HG03103 (cell line): ENCODE measurements around the gene HINFP.
"Not testable (repeated sequence)": the region's sequence is repeated elsewhere in the genome, so short reads cannot be mapped to it uniquely, and the experiment has no call there.

Source experiments
- ATAC-seq: cut with Tn5 transposase; IDR thresholded peaks from one replicate; pipeline ENCODE4 v1.9.1; 2021; ENCODE audit warnings: low read depth; ENCODE audit not compliant: unreplicated experiment

The HINFP gene

GRCh38 chr11:119154178-119154577 lies 32.8 kb downstream of the HINFP start:
- ATAC-seq, result no peak

GRCh38 chr11:119155733-119156492 lies 34.5 kb downstream of the HINFP start:
- ATAC-seq, result no peak

GRCh38 chr11:119156496-119156895 lies 35.1 kb downstream of the HINFP start:
- no peak for ATAC-seq

GRCh38 chr11:119157063-119157462 lies 35.7 kb downstream of the HINFP start:
- ATAC-seq, result no peak

GRCh38 chr11:119158467-119158866 lies 37.1 kb downstream of the HINFP start:
- no peak for ATAC-seq

- ATAC-seq, result no peak
Observed at GRCh38 chr11:119160151-119160550, 38.8 kb downstream of the HINFP start.

- ATAC-seq, result no peak
Observed at GRCh38 chr11:119161871-119162270, 40.5 kb downstream of the HINFP start.

GRCh38 chr11:119166368-119167076 lies 45.1 kb downstream of the HINFP start:
- ATAC-seq, result no peak

GRCh38 chr11:119167077-119167458 lies 45.7 kb downstream of the HINFP start:
- not testable (repeated sequence) for ATAC-seq

GRCh38 chr11:119167933-119168332 lies 46.6 kb downstream of the HINFP start:
- ATAC-seq, result no peak

- peak; percentile 82 for ATAC-seq
Observed at GRCh38 chr11:119168471-119169281, 47.3 kb downstream of the HINFP start, which contains the start of gene NLRX1. Gene NLRX1 (plus strand): TSS chr11:119168725. CDS start chr11:119171404, 2,679 bp downstream.

- ATAC-seq, result peak; percentile 22
Observed at GRCh38 chr11:119169282-119169719, 47.9 kb downstream of the HINFP start.

- ATAC-seq, result no peak
Observed at GRCh38 chr11:119172513-119172912, 51.1 kb downstream of the HINFP start.

- ATAC-seq, result no peak
Observed at GRCh38 chr11:119173453-119173852, 52.1 kb downstream of the HINFP start.

- no peak for ATAC-seq
Observed at GRCh38 chr11:119175493-119176077, 54.2 kb downstream of the HINFP start.

- no peak for ATAC-seq
Observed at GRCh38 chr11:119178166-119178680, 56.8 kb downstream of the HINFP start.

GRCh38 chr11:119179342-119179741 lies 58.0 kb downstream of the HINFP start:
- ATAC-seq, result no peak

GRCh38 chr11:119179983-119180382 lies 58.6 kb downstream of the HINFP start:
- ATAC-seq, result no peak

GRCh38 chr11:119180729-119181676 lies 59.6 kb downstream of the HINFP start:
- no peak for ATAC-seq
